SK-N-SH treated with all-trans-retinoic acid at 6 μM for 48 hours (cell line): Measurements from ENCODE around the gene SAMD4A.

ENCODE experiments used
- ARNTL ChIP-seq: fragments of 450-650 bp; formaldehyde crosslinking; IDR thresholded peaks from 2 replicates; pipeline ENCODE4 v1.5.0; 2020; ENCODE audit warnings: low read depth, mild to moderate bottlenecking, moderate library complexity, borderline replicate concordance
- BACH2 ChIP-seq: fragments of 250-450 bp; sonication (Bioruptor Pico); IDR thresholded peaks from 2 replicates; pipeline ENCODE4 v1.9.0; 2021; ENCODE audit warnings: mild to moderate bottlenecking, borderline replicate concordance
- GLIS3 ChIP-seq: fragments of 250-450 bp; sonication (Bioruptor Pico); IDR thresholded peaks from 2 replicates; pipeline ENCODE4 v1.5.0; 2020; ENCODE audit warnings: mild to moderate bottlenecking, moderate library complexity
- OSR1 ChIP-seq: fragments of 250-450 bp; sonication (Bioruptor Pico); IDR thresholded peaks from 2 replicates; pipeline ENCODE4 v1.8.0; 2022; ENCODE audit warnings: moderate library complexity, mild to moderate bottlenecking, inconsistent platforms
- RARB ChIP-seq: fragments of 250-450 bp; sonication (Bioruptor Pico); IDR thresholded peaks from 2 replicates; pipeline ENCODE4 v1.8.0; 2021; ENCODE audit warnings: mild to moderate bottlenecking, moderate library complexity
- SNAI2 ChIP-seq: fragments of 250-450 bp; sonication (Bioruptor Pico); IDR thresholded peaks from 2 replicates; pipeline ENCODE4 v1.5.0; 2020; ENCODE audit warnings: mild to moderate bottlenecking, moderate library complexity
- ZC3H10 ChIP-seq: fragments of 250-450 bp; sonication (Bioruptor Pico); IDR thresholded peaks from 2 replicates; pipeline ENCODE4 v1.5.1; 2021; ENCODE audit warnings: mild to moderate bottlenecking, moderate library complexity
- ZFP30 ChIP-seq: fragments of 450-650 bp; formaldehyde crosslinking; IDR thresholded peaks from 2 replicates; pipeline ENCODE4 v1.5.0; 2022; ENCODE audit warnings: mild to moderate bottlenecking, moderate library complexity
- ZNF8 ChIP-seq: fragments of 450-650 bp; formaldehyde crosslinking; IDR thresholded peaks from 2 replicates; pipeline ENCODE4 v1.5.0; 2020; ENCODE audit warnings: mild to moderate bottlenecking, moderate library complexity
- TF ChIP-seq, protein P1 (sequence below): fragments of 250-450 bp; sonication (Bioruptor Pico); IDR thresholded peaks from 2 replicates; pipeline ENCODE4 v1.8.0; 2020; ENCODE audit warnings: mild to moderate bottlenecking, moderate library complexity, borderline replicate concordance
- TF ChIP-seq, protein P2 (sequence below): fragments of 250-450 bp; sonication (Bioruptor Pico); IDR thresholded peaks from 2 replicates; pipeline ENCODE4 v1.5.1; 2020; ENCODE audit warnings: low read depth, mild to moderate bottlenecking, moderate library complexity

DNA sequence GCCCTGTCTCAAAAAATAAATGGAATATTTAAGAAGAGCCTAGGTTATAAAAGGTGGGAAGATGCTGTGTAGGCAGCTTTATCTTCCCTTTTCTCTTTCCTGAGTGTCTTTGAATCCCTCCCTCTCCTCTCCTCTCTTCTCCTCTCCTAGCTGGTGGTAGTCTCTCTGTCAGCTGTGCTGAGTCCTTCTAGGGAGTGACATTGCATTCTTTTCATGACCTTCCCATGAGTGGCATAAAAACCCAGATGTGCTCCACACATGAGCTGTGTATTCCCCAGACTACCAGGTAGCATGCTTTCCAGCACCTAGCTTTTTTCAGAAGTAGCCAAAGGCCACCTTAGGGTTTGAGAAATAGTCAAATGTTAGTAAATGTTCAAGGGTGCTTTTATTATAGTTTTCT is 23.6 kb downstream of the SAMD4A start:
- no peak for TF ChIP-seq BACH2 (CRISPR knock-in tag)
- TF ChIP-seq ZFP30 (CRISPR knock-in tag), result no peak
- TF ChIP-seq RARB, result no peak
- TF ChIP-seq GLIS3 (CRISPR knock-in tag), result no peak
- TF ChIP-seq, protein P1, sequence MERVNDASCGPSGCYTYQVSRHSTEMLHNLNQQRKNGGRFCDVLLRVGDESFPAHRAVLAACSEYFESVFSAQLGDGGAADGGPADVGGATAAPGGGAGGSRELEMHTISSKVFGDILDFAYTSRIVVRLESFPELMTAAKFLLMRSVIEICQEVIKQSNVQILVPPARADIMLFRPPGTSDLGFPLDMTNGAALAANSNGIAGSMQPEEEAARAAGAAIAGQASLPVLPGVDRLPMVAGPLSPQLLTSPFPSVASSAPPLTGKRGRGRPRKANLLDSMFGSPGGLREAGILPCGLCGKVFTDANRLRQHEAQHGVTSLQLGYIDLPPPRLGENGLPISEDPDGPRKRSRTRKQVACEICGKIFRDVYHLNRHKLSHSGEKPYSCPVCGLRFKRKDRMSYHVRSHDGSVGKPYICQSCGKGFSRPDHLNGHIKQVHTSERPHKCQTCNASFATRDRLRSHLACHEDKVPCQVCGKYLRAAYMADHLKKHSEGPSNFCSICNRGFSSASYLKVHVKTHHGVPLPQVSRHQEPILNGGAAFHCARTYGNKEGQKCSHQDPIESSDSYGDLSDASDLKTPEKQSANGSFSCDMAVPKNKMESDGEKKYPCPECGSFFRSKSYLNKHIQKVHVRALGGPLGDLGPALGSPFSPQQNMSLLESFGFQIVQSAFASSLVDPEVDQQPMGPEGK (CRISPR knock-in tag), result no peak
- TF ChIP-seq ARNTL (CRISPR knock-in tag), result no peak
- no peak for TF ChIP-seq ZC3H10
- TF ChIP-seq SNAI2, result no peak
- TF ChIP-seq OSR1, result no peak
- TF ChIP-seq ZNF8, result no peak
- TF ChIP-seq, protein P2, sequence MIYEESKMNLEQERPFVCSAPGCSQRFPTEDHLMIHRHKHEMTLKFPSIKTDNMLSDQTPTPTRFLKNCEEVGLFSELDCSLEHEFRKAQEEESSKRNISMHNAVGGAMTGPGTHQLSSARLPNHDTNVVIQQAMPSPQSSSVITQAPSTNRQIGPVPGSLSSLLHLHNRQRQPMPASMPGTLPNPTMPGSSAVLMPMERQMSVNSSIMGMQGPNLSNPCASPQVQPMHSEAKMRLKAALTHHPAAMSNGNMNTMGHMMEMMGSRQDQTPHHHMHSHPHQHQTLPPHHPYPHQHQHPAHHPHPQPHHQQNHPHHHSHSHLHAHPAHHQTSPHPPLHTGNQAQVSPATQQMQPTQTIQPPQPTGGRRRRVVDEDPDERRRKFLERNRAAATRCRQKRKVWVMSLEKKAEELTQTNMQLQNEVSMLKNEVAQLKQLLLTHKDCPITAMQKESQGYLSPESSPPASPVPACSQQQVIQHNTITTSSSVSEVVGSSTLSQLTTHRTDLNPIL, result no peak
